C4-2B (cell line): ENCODE results near the gene LPCAT4.

ENCODE experiments used
- CTCF ChIP-seq: fragments of 450-650 bp; conservative IDR thresholded peaks from 2 replicates; pipeline ENCODE4 v1.5.1; 2017; ENCODE audit warnings: mild to moderate bottlenecking
- ZFX ChIP-seq: fragments of 450-650 bp; IDR thresholded peaks from 2 replicates; pipeline ENCODE4 v1.6.1; 2017

DNA sequence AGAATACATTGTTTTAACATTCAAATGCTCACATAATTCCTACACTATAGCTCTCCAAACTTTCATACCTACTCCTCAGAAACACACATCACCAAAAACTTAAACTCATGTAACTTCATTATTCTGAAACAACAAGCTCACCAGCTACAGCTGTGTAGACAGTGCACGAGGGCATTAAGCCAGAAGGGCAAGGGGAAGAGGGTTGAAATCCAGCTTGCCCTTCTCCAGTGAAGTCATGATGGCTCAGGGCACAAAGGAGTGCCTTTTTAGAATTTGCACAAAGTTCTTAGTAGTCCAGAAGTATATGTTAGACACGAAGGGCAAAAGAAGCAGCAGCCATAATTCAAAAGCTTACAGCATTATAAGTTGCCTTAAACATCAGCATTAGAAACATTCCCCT lies 38.0 kb downstream of the LPCAT4 start:
- no peak for TF ChIP-seq CTCF
- no peak for TF ChIP-seq ZFX
